GM23338 (cell line): Measurements from ENCODE around the gene DNA2. TPM values are rescaled to one million over a fixed set of nuclear protein-coding genes. Genes with fewer than 3 reads are reported as not detected.

ENCODE experiments used
- ATAC-seq: fragments of 200-7000 bp; cut with Tn5 transposase; 3 replicates; pipeline ENCODE4 v1.9.1; 2020
- DNase-seq: peaks from one replicate; pipeline ENCODE4 v3.0.0-alpha.2; 2015; ENCODE audit warnings: low spot score
- H2AFZ ChIP-seq: fragments of 200-600 bp; sonication (generic); 2 replicates; pipeline ENCODE4 v1.8.0; 2016; ENCODE audit warnings: antibody characterized with exemption, mild to moderate bottlenecking, moderate library complexity
- H3F3A ChIP-seq: fragments of 200-600 bp; sonication (generic); replicated peaks from 2 replicates; pipeline ENCODE4 v1.8.0; 2017; ENCODE audit warnings: antibody characterized with exemption, mixed run types, low read depth
- H3K27ac ChIP-seq: fragments of 200-600 bp; sonication (generic); 2 replicates; pipeline ENCODE4 v1.6.1; 2016; ENCODE audit warnings: low read depth
- H3K27me3 ChIP-seq: fragments of 200-600 bp; sonication (generic); 2 replicates; pipeline ENCODE4 v1.8.0; 2016; ENCODE audit warnings: mild to moderate bottlenecking, mixed run types, moderate library complexity; ENCODE audit not compliant: insufficient read depth
- H3K36me3 ChIP-seq: fragments of 200-600 bp; sonication (generic); 2 replicates; pipeline ENCODE4 v1.8.0; 2016; ENCODE audit warnings: mild to moderate bottlenecking; ENCODE audit not compliant: insufficient read depth
- H3K4me1 ChIP-seq: fragments of 200-600 bp; sonication (generic); 2 replicates; pipeline ENCODE4 v1.8.0; 2016; ENCODE audit warnings: mild to moderate bottlenecking, moderate library complexity; ENCODE audit not compliant: insufficient read depth
- H3K4me2 ChIP-seq: fragments of 200-600 bp; sonication (generic); 2 replicates; pipeline ENCODE4 v1.7.1; 2017; ENCODE audit warnings: mixed run types
- H3K4me3 ChIP-seq: fragments of 200-600 bp; sonication (generic); 2 replicates; pipeline ENCODE4 v1.6.1; 2016; ENCODE audit warnings: mixed run types
- H3K79me2 ChIP-seq: fragments of 200-600 bp; sonication (generic); replicated peaks from 2 replicates; pipeline ENCODE4 v1.8.0; 2017; ENCODE audit warnings: mild to moderate bottlenecking; ENCODE audit not compliant: insufficient read depth
- H3K9me2 ChIP-seq: fragments of 200-600 bp; sonication (generic); 2 replicates; pipeline ENCODE4 v1.8.0; 2017; ENCODE audit not compliant: insufficient read depth
- H4K20me1 ChIP-seq: fragments of 200-600 bp; sonication (generic); replicated peaks from 2 replicates; pipeline ENCODE4 v1.8.0; 2017; ENCODE audit warnings: mild to moderate bottlenecking; ENCODE audit not compliant: insufficient read depth
- H3K27ac Mint-ChIP-seq: 2 replicates; pipeline ENCODE4 v1.8.0; 2020; ENCODE audit warnings: inconsistent platforms, mild to moderate bottlenecking, moderate library complexity, mixed read lengths
- H3K27me3 Mint-ChIP-seq: 3 replicates; pipeline ENCODE4 v1.8.0; 2022; ENCODE audit warnings: low read depth, mild to moderate bottlenecking, moderate library complexity, mixed read lengths, inconsistent platforms; ENCODE audit not compliant: insufficient read depth, poor library complexity
- H3K36me3 Mint-ChIP-seq: 3 replicates; pipeline ENCODE4 v1.8.0; 2021; ENCODE audit warnings: low read depth, mild to moderate bottlenecking, inconsistent platforms, moderate library complexity, mixed read lengths
- H3K4me1 Mint-ChIP-seq: 3 replicates; pipeline ENCODE4 v1.8.0; 2020; ENCODE audit warnings: mild to moderate bottlenecking, inconsistent platforms, mixed read lengths
- H3K4me3 Mint-ChIP-seq: 3 replicates; pipeline ENCODE4 v1.8.0; 2021; ENCODE audit warnings: moderate library complexity, mild to moderate bottlenecking, inconsistent platforms, mixed read lengths
- H3K9me3 Mint-ChIP-seq: 3 replicates; pipeline ENCODE4 v1.8.0; 2020; ENCODE audit warnings: moderate library complexity, mild to moderate bottlenecking, inconsistent platforms, mixed read lengths
- CREB1 ChIP-seq: fragments of 250-450 bp; sonication (Bioruptor Pico); IDR thresholded peaks from 2 replicates; pipeline ENCODE4 v1.5.0; 2020; ENCODE audit warnings: low read depth, mild to moderate bottlenecking, moderate library complexity
- EZH2 ChIP-seq: fragments of 200-600 bp; sonication (generic); IDR thresholded peaks from one replicate; pipeline ENCODE4 v1.8.0; 2017; ENCODE audit warnings: antibody characterized with exemption, mild to moderate bottlenecking, low read depth; ENCODE audit not compliant: unreplicated experiment
- EZH2phosphoT487 ChIP-seq: fragments of 200-600 bp; sonication (generic); IDR thresholded peaks from one replicate; pipeline ENCODE4 v1.8.1; 2018; ENCODE audit warnings: antibody characterized with exemption; ENCODE audit not compliant: unreplicated experiment
- JUNB ChIP-seq: IDR thresholded peaks from one replicate; pipeline ENCODE4 v1.6.1; 2016; ENCODE audit warnings: antibody characterized with exemption; ENCODE audit not compliant: unreplicated experiment
- NANOG ChIP-seq: IDR thresholded peaks from 2 replicates; pipeline ENCODE4 v1.6.1; 2016; ENCODE audit warnings: antibody characterized with exemption, borderline replicate concordance
- POLR2AphosphoS5 ChIP-seq: IDR thresholded peaks from 2 replicates; pipeline ENCODE4 v1.6.1; 2016; ENCODE audit warnings: antibody characterized with exemption, low read depth
- STAT1 ChIP-seq: IDR thresholded peaks from one replicate; pipeline ENCODE4 v1.6.1; 2016; ENCODE audit warnings: antibody characterized with exemption; ENCODE audit not compliant: unreplicated experiment
- polyA plus RNA-seq: library from polyadenylated mRNA; unstranded; fragments of >200 nt; fragmentation: Nextera tagmentation; extraction: Ambion mirVana; gene quantifications from 2 replicates; pipeline ENCODE4 v1.2.1, GENCODE V29; 2016
- total RNA-seq: library from RNA; depleted of rRNA; stranded (reverse); fragments of >200 nt; shearing (Covaris generic); gene quantifications from 2 replicates; pipeline ENCODE4 v1.2.3, GENCODE V29; 2014
- TF ChIP-seq, protein P1 (sequence below): IDR thresholded peaks from 2 replicates; pipeline ENCODE4 v1.6.1; 2016; ENCODE audit warnings: antibody characterized with exemption
- TF ChIP-seq, protein P2 (sequence below): IDR thresholded peaks from one replicate; pipeline ENCODE4 v1.6.1; 2018; ENCODE audit warnings: antibody characterized with exemption; ENCODE audit not compliant: unreplicated experiment
- TF ChIP-seq, protein P3 (sequence below): fragments of 250-450 bp; sonication (Bioruptor Pico); IDR thresholded peaks from 2 replicates; pipeline ENCODE4 v1.5.0; 2020; ENCODE audit warnings: mild to moderate bottlenecking, moderate library complexity

DNA2 gene
- total and polyA plus RNA-seq, 2 experiments from 2014 or later: 25.6 to 49.3 TPM

DNA sequence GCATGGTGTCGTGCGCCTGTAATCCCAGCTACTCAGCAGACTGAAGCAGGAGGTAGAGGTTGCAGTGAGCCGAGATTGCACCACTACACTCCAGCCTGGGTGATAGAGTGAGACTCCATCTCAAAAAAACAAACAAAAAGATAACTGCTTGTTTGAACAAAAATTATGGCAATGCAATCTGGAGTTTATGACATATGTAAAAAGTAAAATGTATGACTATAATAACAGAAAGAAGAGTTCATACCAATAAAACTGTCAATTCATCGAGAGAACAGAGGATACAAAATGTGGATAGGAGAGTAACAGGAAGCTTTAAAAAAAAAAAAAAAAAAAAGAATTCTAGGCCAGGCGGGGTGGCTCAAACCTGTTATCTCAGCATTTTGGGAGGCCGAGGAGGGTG, 36.3 kb upstream of the DNA2 start (continued):
- TF ChIP-seq, protein P1, sequence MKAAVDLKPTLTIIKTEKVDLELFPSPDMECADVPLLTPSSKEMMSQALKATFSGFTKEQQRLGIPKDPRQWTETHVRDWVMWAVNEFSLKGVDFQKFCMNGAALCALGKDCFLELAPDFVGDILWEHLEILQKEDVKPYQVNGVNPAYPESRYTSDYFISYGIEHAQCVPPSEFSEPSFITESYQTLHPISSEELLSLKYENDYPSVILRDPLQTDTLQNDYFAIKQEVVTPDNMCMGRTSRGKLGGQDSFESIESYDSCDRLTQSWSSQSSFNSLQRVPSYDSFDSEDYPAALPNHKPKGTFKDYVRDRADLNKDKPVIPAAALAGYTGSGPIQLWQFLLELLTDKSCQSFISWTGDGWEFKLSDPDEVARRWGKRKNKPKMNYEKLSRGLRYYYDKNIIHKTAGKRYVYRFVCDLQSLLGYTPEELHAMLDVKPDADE: no peak
- TF ChIP-seq EZH2phosphoT487 (no peak), JUNB (no peak)

DNA sequence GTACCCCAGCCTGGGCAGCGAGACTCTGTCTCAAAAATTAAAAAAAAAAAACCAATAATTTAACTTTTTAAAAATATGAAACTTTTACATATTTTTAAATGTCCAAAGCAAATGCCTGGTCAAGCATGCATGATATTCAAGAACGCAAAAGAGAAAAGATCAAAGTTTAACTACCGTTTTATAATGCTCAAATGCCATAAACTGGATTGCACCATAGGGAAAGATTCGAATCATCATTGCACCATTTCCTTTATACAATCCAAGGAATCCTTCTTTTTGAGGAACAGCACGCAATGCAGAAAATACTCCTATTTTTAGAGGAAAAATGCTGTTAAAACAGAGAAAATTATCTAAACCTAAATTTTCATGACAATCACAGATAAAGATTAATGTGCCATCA, 34.6 kb upstream of the DNA2 start:
- Histone ChIP-seq H3F3A (no peaks in the 10 kb centered on the region), H3K27me3 (no peaks in the 10 kb centered on the region), H3K36me3 (no peaks in the 10 kb centered on the region), H2AFZ (no peak overlapping the region), H3K9me2 (no peaks in the 10 kb centered on the region), H3K4me3 (no peak overlapping the region), H3K4me2 (no peak overlapping the region), H4K20me1 (no peaks in the 10 kb centered on the region; the same call in 1 of the 2 replicates), H3K27ac (no peak overlapping the region), H3K4me1 (no peaks in the 10 kb centered on the region), H3K79me2 (no peaks in the 10 kb centered on the region)
- TF ChIP-seq EZH2 (no peak), JUNB (no peak), POLR2AphosphoS5 (no peak)
- TF ChIP-seq, protein P2, sequence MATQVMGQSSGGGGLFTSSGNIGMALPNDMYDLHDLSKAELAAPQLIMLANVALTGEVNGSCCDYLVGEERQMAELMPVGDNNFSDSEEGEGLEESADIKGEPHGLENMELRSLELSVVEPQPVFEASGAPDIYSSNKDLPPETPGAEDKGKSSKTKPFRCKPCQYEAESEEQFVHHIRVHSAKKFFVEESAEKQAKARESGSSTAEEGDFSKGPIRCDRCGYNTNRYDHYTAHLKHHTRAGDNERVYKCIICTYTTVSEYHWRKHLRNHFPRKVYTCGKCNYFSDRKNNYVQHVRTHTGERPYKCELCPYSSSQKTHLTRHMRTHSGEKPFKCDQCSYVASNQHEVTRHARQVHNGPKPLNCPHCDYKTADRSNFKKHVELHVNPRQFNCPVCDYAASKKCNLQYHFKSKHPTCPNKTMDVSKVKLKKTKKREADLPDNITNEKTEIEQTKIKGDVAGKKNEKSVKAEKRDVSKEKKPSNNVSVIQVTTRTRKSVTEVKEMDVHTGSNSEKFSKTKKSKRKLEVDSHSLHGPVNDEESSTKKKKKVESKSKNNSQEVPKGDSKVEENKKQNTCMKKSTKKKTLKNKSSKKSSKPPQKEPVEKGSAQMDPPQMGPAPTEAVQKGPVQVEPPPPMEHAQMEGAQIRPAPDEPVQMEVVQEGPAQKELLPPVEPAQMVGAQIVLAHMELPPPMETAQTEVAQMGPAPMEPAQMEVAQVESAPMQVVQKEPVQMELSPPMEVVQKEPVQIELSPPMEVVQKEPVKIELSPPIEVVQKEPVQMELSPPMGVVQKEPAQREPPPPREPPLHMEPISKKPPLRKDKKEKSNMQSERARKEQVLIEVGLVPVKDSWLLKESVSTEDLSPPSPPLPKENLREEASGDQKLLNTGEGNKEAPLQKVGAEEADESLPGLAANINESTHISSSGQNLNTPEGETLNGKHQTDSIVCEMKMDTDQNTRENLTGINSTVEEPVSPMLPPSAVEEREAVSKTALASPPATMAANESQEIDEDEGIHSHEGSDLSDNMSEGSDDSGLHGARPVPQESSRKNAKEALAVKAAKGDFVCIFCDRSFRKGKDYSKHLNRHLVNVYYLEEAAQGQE: no peak
- Mint-ChIP-seq H3K27ac (no peak overlapping the region), H3K4me3 (no peak overlapping the region), H3K27me3 (no peaks in the 10 kb centered on the region), H3K4me1 (peaks cover 3% of the 10 kb centered on the region; the same call in 1 of the 3 replicates), H3K36me3 (0 out of 3 replicates have a peak, but pooled peaks cover 4% of the 10 kb centered on the region), H3K9me3 (no peaks in the 10 kb centered on the region)
- no peak for DNase-seq
- ATAC-seq: no peak

DNA sequence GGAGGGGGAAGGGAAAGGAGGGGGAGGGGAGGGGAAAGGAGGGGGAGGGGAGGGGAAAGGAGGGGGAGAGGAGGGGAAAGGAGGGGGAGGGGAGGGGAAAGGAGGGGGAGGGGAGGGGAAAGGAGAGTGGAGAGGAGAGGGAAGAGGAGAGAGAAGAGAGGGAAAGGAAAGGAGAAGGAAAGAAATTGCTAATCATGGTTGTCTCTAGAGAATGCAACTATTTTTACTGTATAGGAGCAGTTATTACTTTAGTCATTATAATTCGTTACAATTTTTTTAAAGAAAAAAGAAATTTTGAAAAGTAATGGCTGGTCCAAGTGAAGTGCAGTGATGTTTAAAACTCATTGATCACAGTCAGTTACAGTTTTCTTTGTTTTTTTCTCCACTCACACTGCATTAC, 31.1 kb upstream of the DNA2 start:
- H3K4me3 ChIP-seq: no peak overlapping the region
- H3K9me2 ChIP-seq: no peaks in the 10 kb centered on the region
- Mint-ChIP-seq H3K27me3 (no peaks in the 10 kb centered on the region), H3K9me3 (no peaks in the 10 kb centered on the region), H3K4me3 (no peak overlapping the region), H3K27ac (no peak overlapping the region), H3K4me1 (peaks cover 3% of the 10 kb centered on the region; the same call in 1 of the 3 replicates), H3K36me3 (peaks cover 6% of the 10 kb centered on the region; the same call in 1 of the 3 replicates)
- no peaks in the 10 kb centered on the region for H3K79me2 ChIP-seq
- no peak overlapping the region for H3K4me2 ChIP-seq
- ATAC-seq (no peak), DNase-seq (no peak)
- no peak overlapping the region for H2AFZ ChIP-seq
- H3K27me3 ChIP-seq: no peaks in the 10 kb centered on the region
- peak overlapping the region; percentile 40; the same call in 1 of the 2 replicates for H3K27ac ChIP-seq
- H4K20me1 ChIP-seq: no peaks in the 10 kb centered on the region
- H3K36me3 ChIP-seq: no peaks in the 10 kb centered on the region
- H3F3A ChIP-seq: 0 out of 2 replicates have a peak, but pooled peaks cover 3% of the 10 kb centered on the region
- no peaks in the 10 kb centered on the region for H3K4me1 ChIP-seq
- TF ChIP-seq JUNB (no peak), NANOG (no peak), STAT1 (no peak), CREB1 (no peak), EZH2phosphoT487 (no peak)
- TF ChIP-seq, protein P3, sequence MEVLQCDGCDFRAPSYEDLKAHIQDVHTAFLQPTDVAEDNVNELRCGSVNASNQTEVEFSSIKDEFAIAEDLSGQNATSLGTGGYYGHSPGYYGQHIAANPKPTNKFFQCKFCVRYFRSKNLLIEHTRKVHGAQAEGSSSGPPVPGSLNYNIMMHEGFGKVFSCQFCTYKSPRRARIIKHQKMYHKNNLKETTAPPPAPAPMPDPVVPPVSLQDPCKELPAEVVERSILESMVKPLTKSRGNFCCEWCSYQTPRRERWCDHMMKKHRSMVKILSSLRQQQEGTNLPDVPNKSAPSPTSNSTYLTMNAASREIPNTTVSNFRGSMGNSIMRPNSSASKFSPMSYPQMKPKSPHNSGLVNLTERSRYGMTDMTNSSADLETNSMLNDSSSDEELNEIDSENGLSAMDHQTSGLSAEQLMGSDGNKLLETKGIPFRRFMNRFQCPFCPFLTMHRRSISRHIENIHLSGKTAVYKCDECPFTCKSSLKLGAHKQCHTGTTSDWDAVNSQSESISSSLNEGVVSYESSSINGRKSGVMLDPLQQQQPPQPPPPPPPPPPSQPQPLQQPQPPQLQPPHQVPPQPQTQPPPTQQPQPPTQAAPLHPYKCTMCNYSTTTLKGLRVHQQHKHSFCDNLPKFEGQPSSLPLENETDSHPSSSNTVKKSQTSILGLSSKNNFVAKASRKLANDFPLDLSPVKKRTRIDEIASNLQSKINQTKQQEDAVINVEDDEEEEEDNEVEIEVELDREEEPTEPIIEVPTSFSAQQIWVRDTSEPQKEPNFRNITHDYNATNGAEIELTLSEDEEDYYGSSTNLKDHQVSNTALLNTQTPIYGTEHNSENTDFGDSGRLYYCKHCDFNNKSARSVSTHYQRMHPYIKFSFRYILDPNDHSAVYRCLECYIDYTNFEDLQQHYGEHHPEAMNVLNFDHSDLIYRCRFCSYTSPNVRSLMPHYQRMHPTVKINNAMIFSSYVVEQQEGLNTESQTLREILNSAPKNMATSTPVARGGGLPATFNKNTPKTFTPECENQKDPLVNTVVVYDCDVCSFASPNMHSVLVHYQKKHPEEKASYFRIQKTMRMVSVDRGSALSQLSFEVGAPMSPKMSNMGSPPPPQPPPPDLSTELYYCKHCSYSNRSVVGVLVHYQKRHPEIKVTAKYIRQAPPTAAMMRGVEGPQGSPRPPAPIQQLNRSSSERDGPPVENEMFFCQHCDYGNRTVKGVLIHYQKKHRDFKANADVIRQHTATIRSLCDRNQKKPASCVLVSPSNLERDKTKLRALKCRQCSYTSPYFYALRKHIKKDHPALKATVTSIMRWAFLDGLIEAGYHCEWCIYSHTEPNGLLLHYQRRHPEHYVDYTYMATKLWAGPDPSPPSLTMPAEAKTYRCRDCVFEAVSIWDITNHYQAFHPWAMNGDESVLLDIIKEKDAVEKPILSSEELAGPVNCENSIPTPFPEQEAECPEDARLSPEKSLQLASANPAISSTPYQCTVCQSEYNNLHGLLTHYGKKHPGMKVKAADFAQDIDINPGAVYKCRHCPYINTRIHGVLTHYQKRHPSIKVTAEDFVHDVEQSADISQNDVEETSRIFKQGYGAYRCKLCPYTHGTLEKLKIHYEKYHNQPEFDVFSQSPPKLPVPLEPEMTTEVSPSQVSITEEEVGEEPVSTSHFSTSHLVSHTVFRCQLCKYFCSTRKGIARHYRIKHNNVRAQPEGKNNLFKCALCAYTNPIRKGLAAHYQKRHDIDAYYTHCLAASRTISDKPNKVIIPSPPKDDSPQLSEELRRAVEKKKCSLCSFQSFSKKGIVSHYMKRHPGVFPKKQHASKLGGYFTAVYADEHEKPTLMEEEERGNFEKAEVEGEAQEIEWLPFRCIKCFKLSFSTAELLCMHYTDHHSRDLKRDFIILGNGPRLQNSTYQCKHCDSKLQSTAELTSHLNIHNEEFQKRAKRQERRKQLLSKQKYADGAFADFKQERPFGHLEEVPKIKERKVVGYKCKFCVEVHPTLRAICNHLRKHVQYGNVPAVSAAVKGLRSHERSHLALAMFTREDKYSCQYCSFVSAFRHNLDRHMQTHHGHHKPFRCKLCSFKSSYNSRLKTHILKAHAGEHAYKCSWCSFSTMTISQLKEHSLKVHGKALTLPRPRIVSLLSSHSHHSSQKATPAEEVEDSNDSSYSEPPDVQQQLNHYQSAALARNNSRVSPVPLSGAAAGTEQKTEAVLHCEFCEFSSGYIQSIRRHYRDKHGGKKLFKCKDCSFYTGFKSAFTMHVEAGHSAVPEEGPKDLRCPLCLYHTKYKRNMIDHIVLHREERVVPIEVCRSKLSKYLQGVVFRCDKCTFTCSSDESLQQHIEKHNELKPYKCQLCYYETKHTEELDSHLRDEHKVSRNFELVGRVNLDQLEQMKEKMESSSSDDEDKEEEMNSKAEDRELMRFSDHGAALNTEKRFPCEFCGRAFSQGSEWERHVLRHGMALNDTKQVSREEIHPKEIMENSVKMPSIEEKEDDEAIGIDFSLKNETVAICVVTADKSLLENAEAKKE (CRISPR knock-in tag): no peak
